ENCODE results near the gene CUL1.

The CUL1 gene

DNA sequence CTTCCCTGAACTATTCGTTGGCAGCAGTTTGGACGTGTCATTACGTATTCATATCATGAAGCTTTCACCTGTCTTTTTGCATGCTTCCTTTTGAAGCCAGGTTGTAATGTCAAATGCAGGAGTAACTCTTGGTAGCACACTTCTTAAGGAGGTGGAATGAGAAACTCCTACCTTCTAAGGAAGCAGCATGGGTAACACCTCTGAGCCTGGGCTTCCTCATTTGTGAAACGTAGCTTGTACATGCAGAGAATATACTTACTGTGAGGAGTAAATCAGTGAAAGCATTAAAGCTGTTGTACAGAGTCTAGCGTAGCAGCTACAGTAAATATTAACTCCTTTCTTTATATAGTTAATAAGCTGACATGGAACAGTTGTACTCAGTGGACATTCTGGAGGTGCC is 21.1 kb downstream of the CUL1 start:
- DNase-seq: no peak

DNA sequence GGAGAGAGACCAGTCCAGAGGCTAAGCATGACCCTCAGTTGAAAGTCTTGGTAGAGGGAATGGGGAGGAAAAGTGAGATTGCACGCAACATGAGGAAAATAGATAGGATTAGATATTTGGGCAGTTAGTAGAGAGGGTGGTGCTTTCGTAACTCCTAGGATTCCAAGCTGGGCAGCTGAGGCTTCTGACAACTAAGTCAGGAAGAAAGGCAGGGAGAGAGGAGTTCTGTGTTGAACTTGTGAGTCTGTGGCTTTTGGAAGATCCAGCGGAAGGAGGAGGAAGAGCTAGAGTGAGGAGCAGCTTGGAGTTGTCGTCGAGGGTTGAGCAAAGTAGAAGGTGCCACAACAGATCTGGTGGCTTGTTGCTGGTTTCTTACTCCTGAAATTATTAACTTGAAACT is 21.8 kb downstream of the CUL1 start:
- DNase-seq: no peak

DNA sequence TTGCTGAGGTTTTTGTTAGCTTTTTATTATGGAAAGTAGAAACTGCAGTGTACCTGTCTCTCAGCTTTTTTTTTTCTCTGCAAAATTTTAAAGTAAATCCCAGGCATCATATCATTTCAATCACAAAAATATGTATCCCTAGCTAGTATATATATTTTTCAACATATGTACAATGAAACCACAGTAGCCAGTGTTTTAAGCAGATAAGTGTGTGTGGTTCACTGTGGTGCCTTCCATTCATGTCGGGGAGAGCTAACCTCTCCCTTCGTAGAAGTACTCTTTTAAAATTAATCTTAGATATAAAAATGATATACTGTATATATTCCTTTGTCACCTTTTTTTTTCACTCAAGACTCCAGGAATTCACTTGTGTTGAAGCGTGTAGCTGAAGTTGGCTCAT is 22.7 kb downstream of the CUL1 start:
- DNase-seq: no peak

DNA sequence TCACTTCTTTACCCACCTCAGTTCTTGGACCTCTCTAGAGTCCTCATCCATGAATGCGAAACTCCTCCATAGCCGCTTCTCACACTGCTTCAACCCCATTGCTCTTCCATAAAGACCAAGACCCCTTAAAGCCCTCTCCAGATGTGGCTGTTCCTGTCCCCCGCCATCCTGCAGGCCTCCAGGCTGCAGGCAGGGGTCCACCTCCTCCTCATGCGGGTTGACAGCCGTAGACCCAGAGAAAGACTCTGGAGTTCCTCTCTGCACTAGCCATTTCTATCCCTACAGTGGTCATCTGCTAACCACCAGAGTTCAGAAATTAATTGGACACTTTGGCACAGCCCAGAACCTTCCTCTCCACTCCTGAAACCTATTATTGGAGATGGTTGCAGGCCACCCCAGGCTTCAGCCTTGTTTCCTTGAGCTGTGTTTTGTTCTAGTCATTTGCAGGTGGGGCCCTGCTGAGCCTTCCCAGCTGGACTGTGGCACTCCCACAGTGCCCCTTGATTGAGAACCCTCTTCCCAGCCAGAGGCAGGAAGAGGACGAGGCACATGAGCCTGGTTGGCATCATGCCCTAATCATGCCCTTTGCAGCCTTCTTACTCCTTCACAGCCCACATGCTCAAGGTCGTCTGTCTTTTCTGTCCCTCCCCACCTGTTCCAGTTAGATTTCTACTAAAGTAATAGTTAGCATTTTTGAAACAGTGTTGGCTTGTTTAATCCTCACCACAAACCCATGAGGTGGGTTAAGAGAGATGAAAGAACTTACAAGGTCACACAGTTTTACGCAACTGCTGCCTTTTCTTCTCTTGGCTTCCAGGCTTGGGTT is 23.9 kb downstream of the CUL1 start:
- DNase-seq: no peak

DNA sequence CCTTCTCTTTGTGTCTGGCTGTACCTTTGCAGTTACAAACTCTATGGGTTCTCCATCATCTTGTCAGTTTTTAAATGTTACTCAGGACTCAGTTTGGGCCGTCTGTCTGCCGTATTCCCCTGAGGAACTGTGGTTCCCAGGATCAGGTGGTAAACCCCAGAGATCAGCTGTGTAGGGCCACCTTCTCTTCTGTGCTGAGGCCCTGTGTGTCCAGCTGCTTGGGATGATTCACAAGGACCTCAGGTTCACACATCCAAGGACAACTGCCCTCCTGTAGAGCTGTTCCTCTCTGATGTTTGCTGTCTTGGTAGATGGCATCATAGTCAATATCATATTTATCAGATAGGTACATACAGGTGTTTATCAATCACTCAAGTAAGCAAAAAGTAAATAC is 24.5 kb downstream of the CUL1 start:
- no peak for DNase-seq

DNA sequence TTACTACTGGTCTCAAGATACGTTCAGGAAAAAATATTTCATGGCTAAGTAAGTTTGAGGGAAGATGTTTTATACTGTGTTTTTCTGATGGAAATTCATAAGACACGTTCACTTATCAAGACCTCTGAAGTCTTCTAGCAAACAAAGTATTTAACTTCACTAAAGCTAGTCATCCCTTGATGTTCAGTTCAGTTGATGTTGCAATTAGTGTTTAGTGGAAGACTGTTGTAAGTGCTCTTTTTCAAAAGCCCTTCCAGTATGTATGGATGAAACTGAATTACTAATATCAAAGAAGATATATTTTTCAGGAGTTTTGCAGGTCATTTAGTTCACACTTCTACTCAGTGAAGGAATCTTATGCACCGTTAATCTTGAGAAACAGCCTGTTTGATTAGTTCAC is 25.1 kb downstream of the CUL1 start:
- no peak for DNase-seq

DNA sequence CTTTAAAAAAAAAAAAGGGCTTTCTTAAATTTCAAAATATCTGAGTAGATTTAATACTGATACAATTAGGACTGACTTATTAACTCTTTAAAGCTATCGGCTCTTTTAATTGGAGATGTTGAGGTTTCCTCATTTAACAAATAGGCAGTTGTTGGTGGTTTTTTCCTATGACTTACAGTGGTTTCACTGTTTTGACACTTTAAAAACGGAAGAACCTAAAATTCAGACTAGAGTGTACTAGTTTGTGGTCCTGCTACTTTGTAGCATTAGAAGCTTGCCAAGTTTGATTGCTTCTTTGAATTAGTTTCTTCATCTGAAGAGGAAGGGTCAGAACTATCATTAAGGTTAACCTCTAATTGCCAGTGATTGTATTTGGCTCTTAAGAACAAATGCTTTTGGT is 27.7 kb downstream of the CUL1 start:
- no peak for DNase-seq

DNA sequence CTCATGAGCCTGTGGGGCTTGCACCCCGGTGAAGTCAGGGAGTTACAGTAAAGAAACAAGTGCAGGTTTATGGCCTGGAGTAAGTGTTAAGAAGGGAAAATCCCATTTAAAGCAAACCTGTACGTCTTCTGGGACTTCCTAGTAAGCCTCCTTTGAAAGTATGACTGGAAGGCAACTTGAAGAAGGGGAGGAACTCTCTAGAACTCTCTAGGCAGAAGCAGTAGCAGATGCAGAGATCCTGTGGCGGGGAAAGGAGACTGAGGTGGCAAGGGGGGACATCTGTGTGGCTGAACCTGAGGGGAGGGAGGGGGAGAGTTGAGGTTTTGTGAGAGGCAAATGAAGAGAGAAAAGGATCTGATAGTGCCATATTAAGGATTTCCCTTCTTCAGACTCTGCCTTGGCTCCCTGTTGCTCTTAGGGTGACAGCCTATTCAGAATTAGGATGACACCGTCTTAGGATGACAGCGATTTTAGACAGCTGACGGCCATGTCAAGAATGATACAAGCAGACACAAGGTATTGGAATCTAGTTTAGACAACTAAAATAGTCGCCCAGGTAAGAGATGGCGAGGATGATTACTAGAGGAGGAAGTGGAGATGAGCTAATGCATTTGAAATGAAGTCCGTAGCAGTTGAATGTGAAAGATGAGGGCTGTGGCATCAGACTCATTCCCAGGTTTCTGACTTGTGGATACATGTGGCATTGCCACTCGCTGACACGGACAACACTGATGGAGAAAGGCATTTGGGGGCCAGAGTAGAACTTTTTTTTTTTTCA is 29.0 kb downstream of the CUL1 start:
- DNase-seq: no peak

DNA sequence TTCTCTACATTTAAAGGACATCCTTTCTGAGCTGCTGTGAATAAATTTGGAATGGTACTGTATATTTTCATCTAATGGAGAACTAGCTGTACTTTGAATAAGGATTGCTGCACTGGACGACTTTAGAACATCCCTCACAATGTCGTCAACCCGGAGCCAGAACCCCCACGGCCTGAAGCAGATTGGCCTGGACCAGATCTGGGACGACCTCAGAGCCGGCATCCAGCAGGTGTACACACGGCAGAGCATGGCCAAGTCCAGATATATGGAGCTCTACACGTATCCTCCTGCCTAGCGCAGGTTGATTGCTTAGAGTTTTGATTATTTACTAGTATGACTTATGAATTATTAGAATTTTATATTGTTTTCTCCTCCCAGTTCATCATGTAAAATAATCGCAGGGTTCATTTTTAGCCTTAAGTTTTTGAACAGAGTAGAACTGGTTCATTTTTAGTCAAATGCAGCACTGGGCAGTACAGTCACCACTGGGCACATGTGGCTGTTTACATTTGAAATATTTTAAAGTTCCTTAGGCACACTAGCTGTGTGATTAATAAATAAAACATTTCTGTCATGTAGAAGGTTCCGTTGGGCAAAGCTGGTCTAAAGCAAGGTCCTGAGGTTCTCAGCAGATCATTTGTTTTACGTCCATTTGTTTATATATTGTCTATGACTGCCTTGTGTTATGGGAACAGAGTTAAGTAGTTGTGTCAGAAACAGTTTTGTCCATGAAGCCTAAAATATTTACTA is 31.5 kb downstream of the CUL1 start:
- no peak for DNase-seq

DNA sequence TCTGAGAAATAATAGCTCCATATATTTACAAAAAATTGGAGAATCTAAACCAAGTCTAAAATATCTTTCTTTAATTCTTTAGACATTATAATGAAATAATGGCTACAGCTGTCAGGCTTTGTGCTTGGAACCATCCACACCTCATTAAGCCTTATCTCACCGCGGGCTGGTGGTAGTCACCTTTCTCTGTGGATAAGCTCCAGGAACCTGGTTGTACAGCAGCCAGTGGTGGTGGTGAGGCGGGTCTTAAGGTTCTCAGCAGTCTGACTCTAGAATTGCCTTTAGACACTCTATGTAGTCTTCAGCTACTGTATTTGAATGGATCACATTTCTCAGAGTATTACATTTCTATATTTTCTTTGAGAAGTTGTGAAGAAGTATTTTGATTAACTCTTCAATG is 34.2 kb downstream of the CUL1 start:
- no peak for DNase-seq

DNA sequence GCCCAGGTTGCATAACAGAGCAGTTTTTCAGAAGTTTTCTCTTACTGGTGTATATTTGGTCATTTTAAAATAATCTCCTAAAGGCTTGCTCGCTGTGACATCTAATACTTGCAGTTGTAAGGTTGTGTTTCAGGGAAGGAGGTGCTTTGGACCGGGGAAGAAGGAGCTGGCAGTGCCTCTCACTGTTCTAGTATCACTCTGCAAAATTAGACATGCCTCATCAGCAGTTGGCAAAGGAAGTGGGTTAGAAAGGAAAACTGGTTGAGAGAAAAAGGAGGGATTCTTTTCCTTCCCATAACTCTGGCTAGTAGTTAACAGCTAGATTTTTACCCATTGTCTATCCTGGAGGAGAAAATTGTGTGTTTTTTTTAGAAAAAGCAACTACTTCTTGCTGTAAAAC is 34.8 kb downstream of the CUL1 start:
- no peak for DNase-seq

DNA sequence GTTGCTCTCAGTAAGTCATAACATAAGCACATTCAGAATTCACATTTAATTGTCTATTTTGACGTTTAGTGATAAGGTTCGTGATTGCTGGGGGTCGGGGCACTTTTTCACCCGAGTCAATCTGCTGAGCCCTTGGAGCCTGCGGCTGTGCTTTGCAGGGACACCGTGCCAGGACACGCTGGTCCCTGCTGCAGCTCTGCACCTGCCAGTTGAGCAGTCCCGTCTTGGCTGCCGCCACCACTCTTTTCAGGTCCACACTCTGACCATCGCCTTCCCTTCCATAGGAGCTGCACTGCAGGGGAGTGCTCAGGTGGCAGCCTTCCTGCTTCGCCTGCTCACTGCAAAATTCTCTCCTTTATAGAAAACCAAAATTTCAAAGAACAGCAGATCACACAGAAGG is 36.4 kb downstream of the CUL1 start:
- DNase-seq: no peak

DNA sequence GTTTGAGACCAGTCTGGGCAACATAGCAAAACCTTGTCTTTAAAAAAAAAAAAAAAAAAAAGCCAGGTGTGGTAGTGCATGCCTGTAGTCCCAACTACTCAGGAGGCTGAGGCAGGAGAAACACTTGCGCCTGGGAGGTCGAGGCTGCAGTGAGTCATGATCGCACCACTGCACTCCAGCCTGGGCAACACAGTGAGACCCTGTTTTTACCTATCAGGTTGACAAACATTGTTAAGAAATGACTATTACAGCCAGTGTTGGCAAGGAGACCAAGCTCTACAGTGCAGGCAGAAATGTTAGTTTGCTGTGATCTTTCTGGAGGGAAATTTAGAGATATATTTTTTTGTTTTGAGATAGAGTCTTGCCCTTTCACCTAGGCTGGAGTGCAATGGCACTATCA is 37.3 kb downstream of the CUL1 start:
- DNase-seq: no peak

DNA sequence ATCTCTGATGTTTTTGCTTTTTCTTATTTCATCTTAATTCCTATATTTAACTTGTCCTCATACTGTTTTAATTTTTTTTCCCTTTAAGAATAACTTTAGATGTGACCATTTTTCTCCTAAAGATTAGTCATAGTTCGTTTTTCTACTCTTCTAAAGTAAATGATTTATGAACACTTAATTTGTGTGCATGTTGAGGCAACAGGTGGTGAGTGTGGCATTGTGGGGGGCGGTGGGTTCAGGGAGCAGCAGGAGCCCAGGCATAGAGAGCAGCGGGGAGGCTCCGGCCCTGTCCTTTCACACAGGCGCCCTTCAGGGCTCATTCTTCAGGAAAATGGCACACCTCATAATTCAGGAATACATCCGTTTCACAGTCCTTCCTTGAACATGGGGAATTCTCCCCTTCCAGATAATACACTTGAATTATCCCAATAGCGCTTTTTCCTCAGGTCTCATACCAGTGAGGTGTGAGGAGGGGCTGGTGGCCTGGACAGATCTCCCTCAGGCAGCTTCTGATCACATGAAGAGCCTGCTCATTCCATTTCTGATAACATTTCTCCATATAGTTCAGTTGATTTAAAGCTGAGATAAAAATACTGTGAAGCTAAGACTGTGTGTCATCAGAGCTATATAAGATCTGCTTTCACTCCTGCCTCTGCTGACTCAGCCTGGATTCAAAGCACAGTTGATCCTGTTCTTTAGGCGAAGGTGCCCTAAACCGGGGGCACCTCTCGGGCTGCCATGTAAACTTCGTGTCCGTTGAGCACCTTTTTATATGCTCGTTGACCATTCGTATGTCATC is 40.2 kb downstream of the CUL1 start:
- DNase-seq: no peak

DNA sequence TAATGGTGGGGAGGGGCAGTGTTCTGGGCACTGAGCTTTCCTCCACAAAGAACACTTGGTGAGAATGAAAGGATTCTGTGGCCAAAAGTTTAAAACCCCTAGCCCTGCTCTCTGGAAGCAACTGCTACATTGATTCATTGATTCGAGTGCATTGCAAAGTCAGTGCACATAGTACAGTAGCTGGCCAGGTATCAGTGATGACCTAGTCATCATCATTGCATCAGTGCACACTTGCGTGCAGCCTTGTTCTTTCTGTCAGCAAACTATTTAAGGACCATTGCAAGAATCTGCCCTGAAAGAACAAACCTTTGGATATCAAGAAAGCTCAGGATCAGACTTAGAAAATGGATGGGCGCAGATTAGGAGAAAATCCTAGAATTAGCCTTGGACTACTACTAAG is 47.4 kb downstream of the CUL1 start:
- no peak for DNase-seq

DNA sequence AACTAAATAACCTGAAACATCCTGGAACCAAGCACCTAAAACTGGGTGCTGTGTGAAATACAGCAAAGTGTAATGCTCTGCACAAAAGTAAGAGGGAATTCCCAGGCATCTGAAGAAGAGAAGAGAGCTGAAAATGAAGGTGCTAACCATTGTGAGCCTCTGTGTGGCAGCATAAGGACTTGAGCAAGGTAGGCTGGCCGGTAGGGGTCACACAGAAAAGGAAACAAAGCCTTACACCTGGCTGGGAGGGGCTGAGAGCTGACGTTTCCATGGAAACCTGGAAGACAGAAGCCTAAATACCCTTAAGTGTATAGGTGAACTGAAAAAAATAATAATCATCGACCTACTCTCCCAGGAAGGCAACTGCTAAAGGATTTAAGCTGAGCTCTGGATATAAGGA is 48.6 kb downstream of the CUL1 start:
- DNase-seq: peak; percentile 5

DNA sequence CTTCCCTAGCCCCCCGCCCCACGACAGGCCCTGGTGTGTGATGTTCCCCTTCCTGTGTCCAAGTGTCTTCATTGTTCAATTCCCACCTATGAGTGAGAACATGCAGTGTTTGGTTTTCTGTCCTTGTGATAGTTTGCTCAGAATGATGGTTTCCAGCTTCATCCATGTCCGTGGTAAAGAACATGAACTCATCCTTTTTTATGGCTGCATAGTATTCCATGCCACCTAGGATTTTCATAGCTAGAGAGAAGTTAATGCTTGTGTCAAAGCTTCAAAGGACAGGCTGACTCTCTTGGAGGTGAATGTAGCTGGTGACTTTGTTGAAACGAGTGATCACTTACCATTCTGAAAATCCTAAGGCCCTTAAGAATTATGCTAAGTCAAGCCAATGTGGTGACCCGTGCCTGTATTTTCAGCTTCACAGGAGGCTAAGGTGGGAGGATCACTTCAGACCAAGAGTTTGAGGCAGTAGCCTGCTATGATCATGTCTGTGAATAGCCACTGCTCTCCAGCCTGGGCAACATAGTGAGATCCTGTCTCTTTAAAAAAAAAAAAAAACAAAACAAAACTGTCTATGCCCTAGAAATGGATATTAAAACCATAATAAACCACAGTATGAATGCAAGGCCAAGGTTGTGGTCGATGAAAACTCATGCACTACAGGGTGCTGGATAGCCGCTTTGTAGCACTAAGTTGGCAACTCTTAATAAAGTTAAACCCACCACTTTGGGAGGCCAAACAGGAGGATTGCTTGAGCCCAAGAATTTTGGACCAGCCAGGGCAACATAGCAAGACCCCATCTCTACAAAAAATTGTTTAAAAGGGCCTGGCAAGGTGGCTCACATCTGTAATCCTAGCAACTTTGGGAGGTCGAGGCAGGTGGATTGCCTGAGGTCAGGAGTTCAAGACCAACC is 52.0 kb downstream of the CUL1 start:
- no peak for DNase-seq

DNA sequence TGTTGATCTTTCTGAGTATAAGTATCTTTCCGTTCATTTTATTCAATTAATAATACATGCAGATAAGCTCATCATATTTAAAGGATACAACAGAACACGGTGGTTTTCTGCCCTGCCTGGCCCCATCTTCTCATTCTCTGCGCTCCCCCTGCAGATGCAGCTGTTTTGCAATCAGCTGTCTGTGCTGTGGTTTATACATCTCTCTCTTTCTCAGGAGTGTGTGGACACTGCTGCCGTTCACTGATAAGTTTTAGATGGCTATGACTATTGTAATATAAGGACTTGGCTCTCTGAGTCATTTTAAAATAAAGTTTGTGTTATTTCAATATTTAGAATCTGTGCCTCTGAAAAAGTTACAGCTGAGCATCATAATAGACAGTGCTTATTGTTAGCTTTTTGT is 54.5 kb downstream of the CUL1 start:
- no peak for DNase-seq

DNA sequence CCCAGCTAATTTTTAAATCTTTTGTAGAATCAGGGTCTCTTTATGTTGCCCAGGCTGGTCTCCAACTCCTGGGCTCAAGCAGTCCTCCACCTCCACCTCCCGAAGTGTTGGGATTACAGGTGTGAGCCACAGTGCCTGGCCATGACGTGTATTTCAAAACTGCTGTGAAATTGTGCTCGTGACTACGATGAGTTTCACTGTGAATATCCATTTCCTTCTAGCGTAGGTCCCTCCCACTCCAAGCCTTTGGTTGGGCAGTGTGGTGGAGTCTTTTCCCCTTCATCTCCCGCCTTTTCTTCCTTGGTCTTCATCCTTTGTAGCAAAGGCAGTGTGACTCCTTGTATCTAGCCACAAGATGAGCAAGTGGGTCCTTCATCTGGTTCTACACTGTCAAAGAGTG is 56.2 kb downstream of the CUL1 start:
- no peak for DNase-seq

DNA sequence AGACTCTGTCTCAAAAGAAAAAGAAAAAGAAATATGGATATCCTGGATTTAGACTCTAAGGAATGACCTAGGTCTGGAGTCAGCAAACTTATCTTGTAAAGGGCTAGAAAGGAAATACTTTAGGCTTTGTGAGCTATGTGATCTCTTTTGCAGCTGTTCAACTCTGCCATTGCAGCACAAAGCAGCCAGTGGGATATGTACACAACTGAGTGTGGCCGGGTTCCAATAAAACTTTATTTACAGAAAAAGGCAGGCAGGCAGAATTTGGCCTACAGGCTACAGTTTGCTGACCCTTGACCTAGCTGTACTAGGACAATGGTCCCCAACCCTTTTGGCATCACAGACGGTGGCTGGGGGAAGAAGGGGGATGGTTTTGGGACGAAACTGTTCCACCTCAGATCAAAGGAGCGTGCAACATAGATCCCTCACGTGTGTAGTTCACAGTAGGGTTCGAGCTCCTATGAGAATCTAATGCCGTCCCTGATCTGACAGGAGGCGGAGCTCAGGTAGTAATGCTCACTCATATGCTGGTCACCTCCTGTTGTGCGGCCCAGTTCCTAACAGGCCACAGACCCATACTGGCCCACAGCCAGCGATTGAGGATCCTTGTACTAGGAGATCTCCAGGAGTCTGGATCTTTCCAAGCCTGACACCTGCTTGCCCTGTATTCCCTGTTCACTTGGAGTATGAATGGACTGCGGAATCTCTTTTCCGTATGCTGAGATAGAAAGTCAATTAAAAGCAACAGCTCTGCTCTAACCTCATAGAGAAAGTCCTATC is 63.0 kb downstream of the CUL1 start:
- DNase-seq: no peak

DNA sequence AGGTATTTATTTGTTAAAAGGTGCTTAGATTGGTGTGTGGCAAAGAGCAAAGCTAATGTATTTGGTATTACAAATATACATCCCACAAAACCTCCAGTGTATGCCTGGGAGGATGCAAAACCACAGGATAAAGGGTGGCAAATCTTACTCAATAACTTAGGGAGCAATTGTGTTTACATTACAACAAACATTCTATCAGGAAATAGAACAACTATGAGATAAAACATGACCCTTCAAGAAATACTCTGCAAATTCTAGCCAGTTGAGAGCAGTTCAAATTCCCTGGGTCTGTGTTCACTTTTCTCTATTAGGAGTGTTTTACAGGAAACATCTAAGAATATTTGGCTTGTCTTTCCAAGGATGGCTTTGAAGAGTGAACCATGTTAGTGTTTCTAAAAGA is 64.9 kb downstream of the CUL1 start:
- DNase-seq: no peak
